Mesothelial cell of epicardium (in vitro differentiated cells): ENCODE data around the gene PLEKHG5. TPM values are rescaled to one million over a fixed set of nuclear protein-coding genes. Genes with fewer than 3 reads are reported as not detected.
"Not testable (repeated sequence)": the region's sequence is repeated elsewhere in the genome, so short reads cannot be mapped to it uniquely, and the experiment has no call there.

Experiments used
- DNase-seq, 2 experiments: peaks; one replicate each; pipeline ENCODE4 v3.0.0; 2021; ENCODE audit warnings: low spot score in 2 of 2; ENCODE audit not compliant: unreplicated experiment in 2 of 2
- H3K27ac Mint-ChIP-seq: 2 replicates; pipeline ENCODE4 v1.8.0; 2021; ENCODE audit warnings: mixed read lengths
- H3K27me3 Mint-ChIP-seq: 2 replicates; pipeline ENCODE4 v1.8.0; 2021; ENCODE audit warnings: low read depth, mixed read lengths
- H3K36me3 Mint-ChIP-seq: 2 replicates; pipeline ENCODE4 v1.8.0; 2021; ENCODE audit warnings: mixed read lengths
- H3K4me1 Mint-ChIP-seq: 2 replicates; pipeline ENCODE4 v1.8.0; 2021; ENCODE audit warnings: mixed read lengths
- H3K4me3 Mint-ChIP-seq: 2 replicates; pipeline ENCODE4 v1.8.0; 2021; ENCODE audit warnings: mild to moderate bottlenecking, moderate library complexity, mixed read lengths
- H3K9me3 Mint-ChIP-seq: 2 replicates; pipeline ENCODE4 v1.8.0; 2021; ENCODE audit warnings: mixed read lengths
- CTCF ChIP-seq: fragments of 200-600 bp; sonication (generic); IDR thresholded peaks from one replicate; pipeline ENCODE4 v1.5.0; 2021; ENCODE audit warnings: antibody characterized with exemption; ENCODE audit not compliant: unreplicated experiment
- total RNA-seq: library from RNA; stranded (reverse); gene quantifications from 3 replicates; pipeline ENCODE4 v1.2.1, GENCODE V29; 2021

The PLEKHG5 gene
- total RNA-seq, 1 donor from 2014 or later: 51.2 TPM

GRCh38 chr1:6444377-6444776, 47.1 kb downstream of the PLEKHG5 start:
- DNase-seq: no peak
- Mint-ChIP-seq H3K27ac (no peak overlapping the region), H3K36me3 (no peaks in the 10 kb centered on the region), H3K9me3 (no peaks in the 10 kb centered on the region), H3K4me1 (peaks cover 7% of the 10 kb centered on the region), H3K4me3 (no peak overlapping the region), H3K27me3 (peaks cover 61% of the 10 kb centered on the region)
- no peak for TF ChIP-seq CTCF

DNA sequence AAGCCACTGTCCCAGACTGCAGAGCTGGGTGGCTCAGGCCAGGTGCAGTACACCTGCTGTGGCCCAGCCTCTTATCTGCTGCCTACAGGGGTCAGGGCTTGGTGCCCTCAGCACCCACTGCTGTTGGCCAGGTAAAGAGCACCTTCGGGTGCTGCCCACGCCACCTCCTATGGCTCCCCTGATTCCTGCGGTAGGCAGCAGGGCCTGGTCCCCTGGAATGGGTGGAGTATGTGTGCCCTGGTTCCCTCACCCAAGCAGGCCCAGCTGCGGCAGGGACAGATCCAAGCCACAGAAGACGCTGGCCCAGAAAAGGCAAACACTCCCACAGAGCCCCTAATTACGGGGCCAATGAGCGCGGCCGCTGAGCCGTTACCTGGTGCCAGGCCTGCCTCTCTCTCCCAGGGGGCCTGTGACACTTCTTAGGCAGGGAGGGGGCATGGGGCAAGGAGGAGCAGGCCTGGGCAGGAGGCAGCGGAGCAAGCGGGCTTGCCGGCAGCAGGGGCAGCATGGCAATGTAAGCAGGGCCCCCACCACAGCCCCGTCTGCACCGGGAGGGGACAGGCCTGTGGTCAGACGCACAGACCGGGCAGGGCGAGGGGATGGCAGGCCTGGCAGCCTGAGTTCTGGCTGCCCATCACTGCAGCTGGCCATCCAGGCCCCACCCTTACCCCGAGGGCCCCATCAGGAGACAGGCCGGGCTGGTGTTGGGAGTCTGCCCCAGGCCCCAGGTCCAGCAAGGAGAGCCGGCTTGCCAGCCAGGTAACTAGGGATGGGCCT, 47.9 kb downstream of the PLEKHG5 start:
- Mint-ChIP-seq H3K36me3 (no peaks in the 10 kb centered on the region), H3K4me1 (peaks cover 3% of the 10 kb centered on the region), H3K27ac (no peak overlapping the region), H3K9me3 (no peaks in the 10 kb centered on the region), H3K27me3 (peaks cover 63% of the 10 kb centered on the region), H3K4me3 (no peak overlapping the region)
- TF ChIP-seq CTCF: no peak
- DNase-seq: no peak

DNA sequence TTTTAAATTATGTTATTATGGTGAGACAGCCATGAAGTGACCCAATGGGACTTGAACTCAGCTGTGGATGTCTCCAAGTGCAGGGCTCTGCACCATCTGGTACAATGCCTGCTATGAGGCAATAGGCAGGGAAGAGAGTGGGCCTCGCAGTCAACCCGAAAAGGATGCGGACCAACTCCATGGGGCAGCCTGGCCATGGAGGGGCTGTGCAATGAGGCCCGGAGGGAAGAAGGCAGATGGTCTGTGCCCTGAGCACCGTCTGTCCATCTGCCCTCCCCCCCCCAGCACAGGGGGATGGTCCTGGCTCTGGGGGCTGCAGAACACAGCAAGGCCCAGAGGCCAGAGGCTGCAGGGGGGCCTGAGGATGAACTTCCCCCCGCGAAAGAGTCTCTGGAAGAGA, 49.9 kb downstream of the PLEKHG5 start:
- no peak overlapping the region for H3K4me3 Mint-ChIP-seq
- DNase-seq: no peak
- no peaks in the 10 kb centered on the region for H3K36me3 Mint-ChIP-seq
- no peak overlapping the region for H3K27ac Mint-ChIP-seq
- H3K27me3 Mint-ChIP-seq: peaks cover 53% of the 10 kb centered on the region
- no peaks in the 10 kb centered on the region for H3K9me3 Mint-ChIP-seq
- no peak for TF ChIP-seq CTCF
- H3K4me1 Mint-ChIP-seq: peaks cover 3% of the 10 kb centered on the region

- peak; percentile 24 for TF ChIP-seq CTCF
- Mint-ChIP-seq H3K4me1 (no peaks in the 10 kb centered on the region), H3K27me3 (peaks cover 43% of the 10 kb centered on the region), H3K36me3 (no peaks in the 10 kb centered on the region), H3K9me3 (no peaks in the 10 kb centered on the region), H3K27ac (no peak overlapping the region), H3K4me3 (peak overlapping the region; percentile 24)
- DNase-seq: no peak
These were observed 51.0 kb downstream of the PLEKHG5 start for GRCh38 chr1:6440198-6441126.

GRCh38 chr1:6438047-6438525, 53.4 kb downstream of the PLEKHG5 start:
- H3K4me1 Mint-ChIP-seq: no peaks in the 10 kb centered on the region
- H3K27ac Mint-ChIP-seq: no peak overlapping the region
- H3K4me3 Mint-ChIP-seq: no peak overlapping the region
- peak in 1 of 2 experiments; percentile 81 for DNase-seq
- H3K27me3 Mint-ChIP-seq: peaks cover 41% of the 10 kb centered on the region
- H3K9me3 Mint-ChIP-seq: no peaks in the 10 kb centered on the region
- peak; percentile 93 for TF ChIP-seq CTCF
- H3K36me3 Mint-ChIP-seq: no peaks in the 10 kb centered on the region

DNA sequence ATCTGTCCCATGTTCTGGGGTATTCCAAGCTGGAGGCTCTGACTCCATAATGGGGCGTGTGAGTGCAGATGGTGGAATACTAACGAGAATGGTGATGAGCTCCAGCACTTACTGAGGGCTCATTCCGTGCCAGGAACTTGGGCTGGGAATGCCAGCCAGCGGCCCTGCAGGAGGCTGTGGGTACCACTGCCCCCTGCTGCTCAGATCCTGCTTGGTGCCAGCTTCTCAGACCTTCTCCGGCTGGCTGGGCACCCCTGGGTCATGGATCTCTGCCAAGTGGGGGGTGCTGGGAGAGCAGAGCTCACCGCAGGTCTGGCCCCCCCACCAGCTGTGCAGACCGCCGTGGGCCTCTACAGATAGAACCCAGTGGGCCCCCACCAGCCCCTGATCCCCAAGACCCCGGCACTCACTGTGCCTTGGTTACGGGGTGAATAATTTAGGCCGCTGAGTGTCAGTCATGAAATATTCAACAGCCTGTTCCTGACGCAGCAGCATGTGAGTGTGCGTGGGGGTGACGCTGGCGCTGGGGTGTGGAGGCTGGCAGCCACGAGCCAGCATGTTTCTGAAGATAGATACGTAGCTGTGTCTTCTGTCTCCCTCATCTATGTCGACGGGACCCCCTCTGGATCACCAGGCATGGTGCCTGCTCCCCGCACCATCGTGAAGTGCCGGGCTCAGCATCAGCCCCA, 54.3 kb downstream of the PLEKHG5 start:
- H3K27ac Mint-ChIP-seq, H3K4me1 Mint-ChIP-seq, H3K9me3 Mint-ChIP-seq, H3K36me3 Mint-ChIP-seq, H3K4me3 Mint-ChIP-seq, DNase-seq: not testable (repeated sequence)
- peaks cover 41% of the 10 kb centered on the region for H3K27me3 Mint-ChIP-seq

GRCh38 chr1:6436277-6436676, 55.2 kb downstream of the PLEKHG5 start:
- DNase-seq, H3K36me3 Mint-ChIP-seq, H3K4me1 Mint-ChIP-seq, H3K27ac Mint-ChIP-seq, H3K9me3 Mint-ChIP-seq, H3K4me3 Mint-ChIP-seq: not testable (repeated sequence)
- H3K27me3 Mint-ChIP-seq: peaks cover 32% of the 10 kb centered on the region
